ENCODE data around the gene GRAMD1A.

DNA sequence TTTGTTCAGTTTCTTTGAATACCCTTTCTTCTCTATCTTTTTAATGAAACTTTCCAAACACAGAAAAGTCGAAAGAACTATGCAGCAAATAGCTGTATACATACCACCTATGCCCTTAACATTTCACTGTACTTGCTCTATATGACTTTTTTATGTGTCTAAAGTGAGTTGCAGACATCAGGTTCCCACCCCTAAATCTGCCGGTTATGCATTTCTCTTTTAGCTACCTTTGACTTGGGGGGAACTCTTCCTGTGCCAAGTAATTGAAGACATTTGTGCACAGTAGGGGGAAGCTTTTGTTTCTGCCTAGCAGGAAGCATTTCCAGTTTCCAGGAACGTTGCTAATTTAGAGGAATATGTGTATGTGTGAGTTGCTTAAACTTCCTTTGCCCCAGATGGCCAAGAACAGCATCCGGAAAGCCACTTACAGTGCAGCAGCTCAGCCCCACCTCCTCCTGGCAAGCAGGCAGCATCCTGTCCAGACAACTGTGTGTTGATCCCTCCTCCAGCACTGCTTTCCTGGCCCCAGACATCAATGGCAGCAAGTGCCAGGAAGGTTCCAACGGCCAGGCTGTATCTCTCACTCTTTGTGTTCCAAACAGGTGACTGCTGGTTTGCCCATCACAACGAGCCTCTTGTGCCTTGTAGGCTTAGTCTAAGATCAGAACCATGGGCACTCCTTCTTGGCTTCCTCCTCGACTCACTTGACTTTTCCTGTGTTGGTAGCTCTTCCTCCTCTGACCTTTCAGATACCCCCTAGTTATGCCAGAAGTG lies 14.7 kb upstream of the GRAMD1A start:
- TF ChIP-seq RFX5 (IDR thresholded peaks at IDR 0.05; ENCODE audit: low read length): no peak
- TF ChIP-seq, protein P1, sequence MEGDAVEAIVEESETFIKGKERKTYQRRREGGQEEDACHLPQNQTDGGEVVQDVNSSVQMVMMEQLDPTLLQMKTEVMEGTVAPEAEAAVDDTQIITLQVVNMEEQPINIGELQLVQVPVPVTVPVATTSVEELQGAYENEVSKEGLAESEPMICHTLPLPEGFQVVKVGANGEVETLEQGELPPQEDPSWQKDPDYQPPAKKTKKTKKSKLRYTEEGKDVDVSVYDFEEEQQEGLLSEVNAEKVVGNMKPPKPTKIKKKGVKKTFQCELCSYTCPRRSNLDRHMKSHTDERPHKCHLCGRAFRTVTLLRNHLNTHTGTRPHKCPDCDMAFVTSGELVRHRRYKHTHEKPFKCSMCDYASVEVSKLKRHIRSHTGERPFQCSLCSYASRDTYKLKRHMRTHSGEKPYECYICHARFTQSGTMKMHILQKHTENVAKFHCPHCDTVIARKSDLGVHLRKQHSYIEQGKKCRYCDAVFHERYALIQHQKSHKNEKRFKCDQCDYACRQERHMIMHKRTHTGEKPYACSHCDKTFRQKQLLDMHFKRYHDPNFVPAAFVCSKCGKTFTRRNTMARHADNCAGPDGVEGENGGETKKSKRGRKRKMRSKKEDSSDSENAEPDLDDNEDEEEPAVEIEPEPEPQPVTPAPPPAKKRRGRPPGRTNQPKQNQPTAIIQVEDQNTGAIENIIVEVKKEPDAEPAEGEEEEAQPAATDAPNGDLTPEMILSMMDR (IDR thresholded peaks at IDR 0.05): no peak
- no peak for TF ChIP-seq SIN3A (IDR thresholded peaks at IDR 0.05; ENCODE audit: borderline replicate concordance, low read depth, low read length)
- TF ChIP-seq NRF1 (IDR thresholded peaks at IDR 0.05; ENCODE audit: low read depth, low read length): no peak
- no peak for TF ChIP-seq EZH2phosphoT487 (IDR thresholded peaks at IDR 0.05; ENCODE audit: borderline replicate concordance, low read depth)
- TF ChIP-seq, protein P2, sequence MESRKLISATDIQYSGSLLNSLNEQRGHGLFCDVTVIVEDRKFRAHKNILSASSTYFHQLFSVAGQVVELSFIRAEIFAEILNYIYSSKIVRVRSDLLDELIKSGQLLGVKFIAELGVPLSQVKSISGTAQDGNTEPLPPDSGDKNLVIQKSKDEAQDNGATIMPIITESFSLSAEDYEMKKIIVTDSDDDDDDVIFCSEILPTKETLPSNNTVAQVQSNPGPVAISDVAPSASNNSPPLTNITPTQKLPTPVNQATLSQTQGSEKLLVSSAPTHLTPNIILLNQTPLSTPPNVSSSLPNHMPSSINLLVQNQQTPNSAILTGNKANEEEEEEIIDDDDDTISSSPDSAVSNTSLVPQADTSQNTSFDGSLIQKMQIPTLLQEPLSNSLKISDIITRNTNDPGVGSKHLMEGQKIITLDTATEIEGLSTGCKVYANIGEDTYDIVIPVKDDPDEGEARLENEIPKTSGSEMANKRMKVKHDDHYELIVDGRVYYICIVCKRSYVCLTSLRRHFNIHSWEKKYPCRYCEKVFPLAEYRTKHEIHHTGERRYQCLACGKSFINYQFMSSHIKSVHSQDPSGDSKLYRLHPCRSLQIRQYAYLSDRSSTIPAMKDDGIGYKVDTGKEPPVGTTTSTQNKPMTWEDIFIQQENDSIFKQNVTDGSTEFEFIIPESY (IDR thresholded peaks at IDR 0.05; ENCODE audit: borderline replicate concordance, low read depth): no peak
- TF ChIP-seq, protein P3, sequence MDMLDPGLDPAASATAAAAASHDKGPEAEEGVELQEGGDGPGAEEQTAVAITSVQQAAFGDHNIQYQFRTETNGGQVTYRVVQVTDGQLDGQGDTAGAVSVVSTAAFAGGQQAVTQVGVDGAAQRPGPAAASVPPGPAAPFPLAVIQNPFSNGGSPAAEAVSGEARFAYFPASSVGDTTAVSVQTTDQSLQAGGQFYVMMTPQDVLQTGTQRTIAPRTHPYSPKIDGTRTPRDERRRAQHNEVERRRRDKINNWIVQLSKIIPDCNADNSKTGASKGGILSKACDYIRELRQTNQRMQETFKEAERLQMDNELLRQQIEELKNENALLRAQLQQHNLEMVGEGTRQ (IDR thresholded peaks at IDR 0.05; ENCODE audit: borderline replicate concordance, low read depth, low read length): no peak
- no peak for TF ChIP-seq NFIC (IDR thresholded peaks at IDR 0.05; ENCODE audit: borderline replicate concordance)
- no peak for TF ChIP-seq TEAD4 (IDR thresholded peaks at IDR 0.05; ENCODE audit: borderline replicate concordance, insufficient read depth)
- no peak for TF ChIP-seq MXI1 (IDR thresholded peaks at IDR 0.05; ENCODE audit: low read depth, low read length)
- TF ChIP-seq, protein P4, sequence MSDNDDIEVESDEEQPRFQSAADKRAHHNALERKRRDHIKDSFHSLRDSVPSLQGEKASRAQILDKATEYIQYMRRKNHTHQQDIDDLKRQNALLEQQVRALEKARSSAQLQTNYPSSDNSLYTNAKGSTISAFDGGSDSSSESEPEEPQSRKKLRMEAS (IDR thresholded peaks at IDR 0.05; ENCODE audit: low read depth): no peak
- no peak for TF ChIP-seq JUND (IDR thresholded peaks at IDR 0.05)

Measured in SK-N-SH (cell line).